CD14-positive monocyte (primary cell): Measurements from ENCODE around the gene ACTL8. TPM values are rescaled to one million over a fixed set of nuclear protein-coding genes. Genes with fewer than 3 reads are reported as not detected.

Source experiments
- DNase-seq, 3 donors: peaks; one replicate each; pipeline ENCODE4 v3.0.0-alpha.2; 2011 to 2022
- H2AFZ ChIP-seq: 2 replicates; pipeline ENCODE4 v1.6.0; 2012; ENCODE audit warnings: mild to moderate bottlenecking, low read depth, low read length, inconsistent platforms; ENCODE audit not compliant: insufficient read depth, poor library complexity, severe bottlenecking
- H3K27ac ChIP-seq, 2 donors: 1 replicate in 1 of 2; 2 replicates in 1 of 2; pipeline ENCODE4 v1.5.1; 2012 to 2013; ENCODE audit warnings: low read length in 2 of 2, control low read depth in 1 of 2, inconsistent platforms in 1 of 2, low read depth in 1 of 2, mild to moderate bottlenecking in 1 of 2
- H3K27me3 ChIP-seq, 2 donors: one replicate each; pipeline versions ENCODE4 v1.6.0 to v1.6.1; 2011 to 2013; ENCODE audit warnings: low read length in 2 of 2; ENCODE audit not compliant: control insufficient read depth in 2 of 2, insufficient read depth in 2 of 2
- H3K36me3 ChIP-seq, 2 donors: replicated peaks in 1 of 2; 1 replicate in 1 of 2; 2 replicates in 1 of 2; pipeline versions ENCODE4 v1.5.1 to v1.6.1; 2012 to 2013; ENCODE audit warnings: low read length in 2 of 2, control low read depth in 1 of 2, inconsistent platforms in 1 of 2, mild to moderate bottlenecking in 1 of 2; ENCODE audit not compliant: insufficient read depth in 2 of 2, control insufficient read depth in 1 of 2
- H3K4me1 ChIP-seq, 2 donors: 1 replicate in 1 of 2; 2 replicates in 1 of 2; pipeline versions ENCODE4 v1.5.1 to v1.6.1; 2012 to 2013; ENCODE audit warnings: low read length in 2 of 2, control low read depth in 1 of 2, inconsistent platforms in 1 of 2, mild to moderate bottlenecking in 1 of 2, moderate library complexity in 1 of 2; ENCODE audit not compliant: insufficient read depth in 2 of 2, control insufficient read depth in 1 of 2
- H3K4me2 ChIP-seq: replicated peaks from 2 replicates; pipeline ENCODE3; 2012; ENCODE audit warnings: low read length, moderate library complexity, mild to moderate bottlenecking; ENCODE audit not compliant: poor library complexity, severe bottlenecking; ENCODE audit errors: extremely low read depth
- H3K4me3 ChIP-seq, 3 experiments: fragments of 200-600 bp in 1 of 3; sonication (generic) in 1 of 3; replicated peaks in 1 of 3; 1 replicate in 2 of 3; 2 replicates in 1 of 3; pipeline ENCODE4 v1.5.1; 2011 to 2013; ENCODE audit warnings: low read length in 3 of 3, mild to moderate bottlenecking in 3 of 3, control low read depth in 2 of 3, low read depth in 2 of 3, inconsistent platforms in 1 of 3, moderate library complexity in 1 of 3
- H3K79me2 ChIP-seq: 2 replicates; pipeline ENCODE4 v1.6.0; 2012; ENCODE audit warnings: mild to moderate bottlenecking, control low read depth, inconsistent platforms, low read length, moderate library complexity; ENCODE audit not compliant: insufficient read depth
- H3K9ac ChIP-seq: 2 replicates; pipeline ENCODE4 v1.6.0; 2017; ENCODE audit warnings: low read length, mild to moderate bottlenecking; ENCODE audit not compliant: insufficient read depth, poor library complexity, severe bottlenecking
- H3K9me3 ChIP-seq, 2 donors: replicated peaks in 1 of 2; 1 replicate in 1 of 2; 2 replicates in 1 of 2; pipeline versions ENCODE4 v1.5.1 to v1.6.1; 2012 to 2013; ENCODE audit warnings: low read length in 2 of 2, control low read depth in 1 of 2; ENCODE audit not compliant: control insufficient read depth in 1 of 2, insufficient read depth in 1 of 2
- H4K20me1 ChIP-seq: 2 replicates; pipeline ENCODE4 v1.6.0; 2012; ENCODE audit warnings: mild to moderate bottlenecking, low read length, control low read depth, moderate library complexity; ENCODE audit not compliant: insufficient read depth
- H3K27ac Mint-ChIP-seq, 7 donors: one replicate each; pipeline ENCODE4 v1.8.0; 2020; ENCODE audit warnings: mild to moderate bottlenecking in 7 of 7, mixed read lengths in 7 of 7, moderate library complexity in 6 of 7, inconsistent platforms in 2 of 7
- H3K27me3 Mint-ChIP-seq, 3 donors: one replicate each; pipeline ENCODE4 v1.8.0; 2021 to 2022; ENCODE audit warnings: low read depth in 3 of 3, mild to moderate bottlenecking in 3 of 3, mixed read lengths in 3 of 3, moderate library complexity in 3 of 3, inconsistent platforms in 1 of 3
- H3K36me3 Mint-ChIP-seq, 2 donors: one replicate each; pipeline ENCODE4 v1.8.0; 2020; ENCODE audit warnings: mixed read lengths in 2 of 2, inconsistent platforms in 1 of 2, mild to moderate bottlenecking in 1 of 2
- H3K4me1 Mint-ChIP-seq: one replicate; pipeline ENCODE4 v1.8.0; 2020; ENCODE audit warnings: mild to moderate bottlenecking, mixed read lengths
- H3K4me3 Mint-ChIP-seq, 2 donors: one replicate each; pipeline ENCODE4 v1.8.0; 2020; ENCODE audit warnings: mild to moderate bottlenecking in 2 of 2, mixed read lengths in 2 of 2, moderate library complexity in 1 of 2
- H3K9me3 Mint-ChIP-seq, 7 donors: one replicate each; pipeline ENCODE4 v1.8.0; 2020 to 2022; ENCODE audit warnings: mixed read lengths in 7 of 7, mild to moderate bottlenecking in 6 of 7, moderate library complexity in 6 of 7, inconsistent platforms in 2 of 7
- CTCF ChIP-seq: fragments of 200-600 bp; IDR thresholded peaks from one replicate; pipeline ENCODE4 v1.8.0; 2022; ENCODE audit warnings: antibody characterized with exemption, mild to moderate bottlenecking
- WGBS: methylation state at CpG from one replicate; pipeline ENCODE4 v1.1.5; 2013; ENCODE audit warnings: missing lambda C conversion rate; ENCODE audit not compliant: insufficient coverage; 5-methylcytosine and 5-hydroxymethylcytosine counted together
- intact Hi-C, 2 donors: fragments of 100-400 bp; cut with micrococcal nuclease; formaldehyde crosslinking; loops; one replicate each; pipeline versions ENCODE4 v1.15.0 to v1.15.1; 2023
- polyA plus RNA-seq, 3 donors: library from polyadenylated mRNA; depleted of rRNA in 1 of 3; unstranded in 2 of 3; stranded (reverse) in 1 of 3; fragments of 300-500 nt in 2 of 3; fragments of >200 nt in 1 of 3; fragmentation: Illumina TruSeq in 2 of 3; gene quantifications; 1 replicate in 2 of 3; 2 replicates in 1 of 3; pipeline ENCODE4 v1.2.3, GENCODE V29; 2012 to 2021

The ACTL8 gene
- polyA plus RNA-seq, 3 donors, result not detected

GRCh38 chr1:17759114-17759513, 4.0 kb downstream of the ACTL8 start:
- Histone ChIP-seq H3K9me3 (peaks cover 42 to 55% of the 10 kb centered on the region in 2 donors), H3K4me1 (no peaks in the 10 kb centered on the region), H3K79me2 (no peaks in the 10 kb centered on the region), H3K27ac (no peak overlapping the region), H3K27me3 (no peaks in the 10 kb centered on the region), H3K4me3 (no peak overlapping the region), H3K36me3 (no peaks in the 10 kb centered on the region), H3K9ac (no peak overlapping the region), H3K4me2 (no peak overlapping the region), H4K20me1 (no peaks in the 10 kb centered on the region), H2AFZ (no peak overlapping the region)
- intact Hi-C loops, result no loop called here
- Mint-ChIP-seq H3K27me3 (peaks cover 3 to 6% (median 5%) of the 10 kb centered on the region in 3 donors), H3K36me3 (peaks cover 0 to 3% of the 10 kb centered on the region in 2 donors), H3K27ac (no peak overlapping the region), H3K4me3 (no peak overlapping the region), H3K4me1 (no peaks in the 10 kb centered on the region), H3K9me3 (peaks cover 32 to 56% (median 54%) of the 10 kb centered on the region in 7 donors)
- 58% methylated on average over 4 of the region's 7 CpGs for WGBS
- DNase-seq, result no peak
- peak; percentile 10 for TF ChIP-seq CTCF

GRCh38 chr1:17762313-17762712, 7.2 kb downstream of the ACTL8 start:
- no peak for TF ChIP-seq CTCF

More at GRCh38 chr1:17762313-17762712, 7.2 kb downstream of the ACTL8 start:
- H3K27me3 Mint-ChIP-seq, result peaks cover 5 to 7% (median 6%) of the 10 kb centered on the region in 3 donors
- H2AFZ ChIP-seq, result no peak overlapping the region
- H3K36me3 ChIP-seq, result no peaks in the 10 kb centered on the region
- no peak overlapping the region for H3K9ac ChIP-seq
- WGBS, result 80% methylated on average over 11 of the region's 11 CpGs
- peaks cover 0 to 3% of the 10 kb centered on the region in 2 donors for H3K36me3 Mint-ChIP-seq
- no peak overlapping the region for H3K4me3 Mint-ChIP-seq
- no peaks in the 10 kb centered on the region for H3K79me2 ChIP-seq
- intact Hi-C loops, result no loop called here
- H3K4me1 Mint-ChIP-seq, result no peaks in the 10 kb centered on the region
- peaks cover 19 to 31% (median 26%) of the 10 kb centered on the region in 7 donors for H3K9me3 Mint-ChIP-seq
- H3K4me3 ChIP-seq, result no peak overlapping the region
- H4K20me1 ChIP-seq, result no peaks in the 10 kb centered on the region
- H3K27me3 ChIP-seq, result no peaks in the 10 kb centered on the region
- H3K27ac ChIP-seq, result no peak overlapping the region
- no peak overlapping the region for H3K27ac Mint-ChIP-seq
- DNase-seq, result no peak
- H3K9me3 ChIP-seq, result peaks cover 24 to 25% of the 10 kb centered on the region in 2 donors
- no peak overlapping the region for H3K4me2 ChIP-seq
- H3K4me1 ChIP-seq, result no peaks in the 10 kb centered on the region
